KMS-11 (cell line): Measurements from ENCODE around the gene HMGCLL1.

Experiments
- H2AFZ ChIP-seq: fragments of 200-600 bp; sonication (generic); 2 replicates; pipeline ENCODE4 v1.6.1; 2016; ENCODE audit warnings: antibody characterized with exemption, mixed run types, low read depth
- H3K27ac ChIP-seq: fragments of 200-600 bp; sonication (generic); 2 replicates; pipeline ENCODE4 v1.6.1; 2016; ENCODE audit warnings: mild to moderate bottlenecking, mixed run types
- H3K27me3 ChIP-seq: fragments of 200-600 bp; sonication (generic); 2 replicates; pipeline ENCODE4 v1.6.1; 2017; ENCODE audit warnings: mild to moderate bottlenecking, low read depth, mixed run types, moderate library complexity; ENCODE audit not compliant: insufficient read depth
- H3K36me3 ChIP-seq: fragments of 200-600 bp; sonication (generic); 2 replicates; pipeline ENCODE4 v1.6.1; 2017; ENCODE audit warnings: mild to moderate bottlenecking, mixed run types; ENCODE audit not compliant: insufficient read depth
- H3K4me1 ChIP-seq: fragments of 200-600 bp; sonication (generic); 2 replicates; pipeline ENCODE4 v1.6.1; 2016; ENCODE audit warnings: mild to moderate bottlenecking, low read depth, mixed run types; ENCODE audit not compliant: poor library complexity, severe bottlenecking
- H3K4me2 ChIP-seq: fragments of 200-600 bp; sonication (generic); 2 replicates; pipeline ENCODE4 v1.7.0; 2016; ENCODE audit warnings: mild to moderate bottlenecking, mixed run types
- H3K4me3 ChIP-seq: fragments of 200-600 bp; sonication (generic); IDR thresholded peaks from 2 replicates; pipeline ENCODE4 v1.6.1; 2017; ENCODE audit warnings: low read depth, low read length, mixed read lengths; ENCODE audit not compliant: insufficient read depth
- H3K79me2 ChIP-seq: fragments of 200-600 bp; sonication (generic); 2 replicates; pipeline ENCODE4 v1.6.1; 2016; ENCODE audit warnings: low read depth, mixed run types; ENCODE audit not compliant: insufficient read depth
- H3K9ac ChIP-seq: fragments of 200-600 bp; sonication (generic); 2 replicates; pipeline ENCODE4 v1.6.1; 2016; ENCODE audit warnings: mild to moderate bottlenecking, mixed run types
- H4K20me1 ChIP-seq: fragments of 200-600 bp; sonication (generic); 2 replicates; pipeline ENCODE4 v1.6.1; 2016; ENCODE audit warnings: mild to moderate bottlenecking, mixed run types; ENCODE audit not compliant: insufficient read depth
- TF ChIP-seq, protein P1 (sequence below): fragments of 200-600 bp; sonication (generic); conservative IDR thresholded peaks from 2 replicates; pipeline ENCODE4 v1.6.1; 2017; ENCODE audit warnings: low read depth, mild to moderate bottlenecking, antibody characterized with exemption, low read length, moderate library complexity, mixed read lengths

The HMGCLL1 gene

GRCh38 chr6:55423933-55424332 lies 155.1 kb downstream of the HMGCLL1 start:
- H3K4me1 ChIP-seq, result no peaks in the 10 kb centered on the region
- no peak overlapping the region for H3K27ac ChIP-seq
- no peak overlapping the region for H2AFZ ChIP-seq
- no peaks in the 10 kb centered on the region for H3K79me2 ChIP-seq
- no peaks in the 10 kb centered on the region for H4K20me1 ChIP-seq
- no peaks in the 10 kb centered on the region for H3K27me3 ChIP-seq
- no peaks in the 10 kb centered on the region for H3K36me3 ChIP-seq
- no peak overlapping the region for H3K9ac ChIP-seq
- H3K4me2 ChIP-seq, result no peak overlapping the region
- TF ChIP-seq, protein P1, sequence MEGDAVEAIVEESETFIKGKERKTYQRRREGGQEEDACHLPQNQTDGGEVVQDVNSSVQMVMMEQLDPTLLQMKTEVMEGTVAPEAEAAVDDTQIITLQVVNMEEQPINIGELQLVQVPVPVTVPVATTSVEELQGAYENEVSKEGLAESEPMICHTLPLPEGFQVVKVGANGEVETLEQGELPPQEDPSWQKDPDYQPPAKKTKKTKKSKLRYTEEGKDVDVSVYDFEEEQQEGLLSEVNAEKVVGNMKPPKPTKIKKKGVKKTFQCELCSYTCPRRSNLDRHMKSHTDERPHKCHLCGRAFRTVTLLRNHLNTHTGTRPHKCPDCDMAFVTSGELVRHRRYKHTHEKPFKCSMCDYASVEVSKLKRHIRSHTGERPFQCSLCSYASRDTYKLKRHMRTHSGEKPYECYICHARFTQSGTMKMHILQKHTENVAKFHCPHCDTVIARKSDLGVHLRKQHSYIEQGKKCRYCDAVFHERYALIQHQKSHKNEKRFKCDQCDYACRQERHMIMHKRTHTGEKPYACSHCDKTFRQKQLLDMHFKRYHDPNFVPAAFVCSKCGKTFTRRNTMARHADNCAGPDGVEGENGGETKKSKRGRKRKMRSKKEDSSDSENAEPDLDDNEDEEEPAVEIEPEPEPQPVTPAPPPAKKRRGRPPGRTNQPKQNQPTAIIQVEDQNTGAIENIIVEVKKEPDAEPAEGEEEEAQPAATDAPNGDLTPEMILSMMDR, result no peak
- H3K4me3 ChIP-seq, result no peak overlapping the region

DNA sequence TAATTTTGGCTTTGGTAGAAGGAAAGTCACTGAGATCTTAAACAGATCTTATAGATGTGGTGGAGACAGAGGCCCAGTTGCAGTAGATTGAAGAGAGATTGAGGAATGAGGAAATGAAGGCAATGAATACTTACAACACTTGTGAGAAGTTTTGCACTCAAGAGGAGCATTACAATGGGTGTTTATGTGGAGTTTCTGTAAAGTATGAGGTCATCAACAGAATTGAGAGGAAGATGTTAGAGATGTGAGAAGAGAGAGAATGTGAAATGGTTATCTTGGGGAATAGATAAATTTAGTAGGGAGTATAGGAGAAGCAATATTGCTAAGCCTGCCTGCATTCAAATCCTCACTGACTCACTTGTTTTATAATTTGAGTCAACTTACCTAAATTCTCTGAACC lies 168.3 kb downstream of the HMGCLL1 start:
- Histone ChIP-seq H3K27me3 (no peaks in the 10 kb centered on the region), H4K20me1 (no peaks in the 10 kb centered on the region), H3K27ac (no peak overlapping the region), H3K36me3 (no peaks in the 10 kb centered on the region), H3K4me3 (no peak overlapping the region), H2AFZ (no peak overlapping the region), H3K9ac (no peak overlapping the region), H3K4me1 (no peaks in the 10 kb centered on the region), H3K79me2 (no peaks in the 10 kb centered on the region), H3K4me2 (no peak overlapping the region)
- TF ChIP-seq, protein P1, result no peak

- TF ChIP-seq, protein P1, result no peak
- Histone ChIP-seq H3K4me1 (no peaks in the 10 kb centered on the region), H3K27ac (no peak overlapping the region), H3K9ac (no peak overlapping the region), H2AFZ (no peak overlapping the region), H3K27me3 (no peaks in the 10 kb centered on the region), H3K4me3 (no peak overlapping the region), H3K4me2 (no peak overlapping the region), H4K20me1 (no peaks in the 10 kb centered on the region), H3K36me3 (no peaks in the 10 kb centered on the region), H3K79me2 (no peaks in the 10 kb centered on the region)
Measured at GRCh38 chr6:55405474-55406235, 173.3 kb downstream of the HMGCLL1 start.

GRCh38 chr6:55399351-55399750 lies 179.6 kb downstream of the HMGCLL1 start:
- no peak overlapping the region for H3K9ac ChIP-seq
- no peak overlapping the region for H2AFZ ChIP-seq
- no peak overlapping the region for H3K27ac ChIP-seq
- no peak overlapping the region for H3K4me3 ChIP-seq
- H3K36me3 ChIP-seq, result no peaks in the 10 kb centered on the region
- H3K27me3 ChIP-seq, result no peaks in the 10 kb centered on the region
- TF ChIP-seq, protein P1, result no peak
- no peak overlapping the region for H3K4me2 ChIP-seq
- H4K20me1 ChIP-seq, result no peaks in the 10 kb centered on the region
- no peaks in the 10 kb centered on the region for H3K79me2 ChIP-seq
- no peaks in the 10 kb centered on the region for H3K4me1 ChIP-seq
